Karpas-422 (cell line): ENCODE results near the gene FNIP1. TPM values are rescaled to one million over a fixed set of nuclear protein-coding genes. Genes with fewer than 3 reads are reported as not detected.
"Not testable (repeated sequence)": the region's sequence is repeated elsewhere in the genome, so short reads cannot be mapped to it uniquely, and the experiment has no call there.

Source experiments
- DNase-seq: peaks from one replicate; pipeline ENCODE4 v3.0.0-alpha.2; 2015
- H2AFZ ChIP-seq: fragments of 200-600 bp; sonication (generic); 2 replicates; pipeline ENCODE4 v1.6.1; 2014; ENCODE audit warnings: antibody characterized with exemption, low read length, mixed read lengths
- H3K27ac ChIP-seq: fragments of 200-600 bp; sonication (generic); 2 replicates; pipeline ENCODE4 v1.5.1; 2014; ENCODE audit warnings: mild to moderate bottlenecking, low read length, moderate library complexity
- H3K27me3 ChIP-seq: fragments of 200-600 bp; sonication (generic); 2 replicates; pipeline ENCODE4 v1.6.1; 2014; ENCODE audit warnings: low read length, mixed read lengths
- H3K36me3 ChIP-seq: fragments of 200-600 bp; sonication (generic); 2 replicates; pipeline ENCODE4 v1.6.1; 2014; ENCODE audit warnings: low read length, mixed read lengths; ENCODE audit not compliant: insufficient read depth
- H3K4me1 ChIP-seq: fragments of 200-600 bp; sonication (generic); 2 replicates; pipeline ENCODE4 v1.6.1; 2014; ENCODE audit warnings: mild to moderate bottlenecking, low read length, mixed read lengths
- H3K4me2 ChIP-seq: fragments of 200-600 bp; sonication (generic); 2 replicates; pipeline ENCODE4 v1.6.1; 2014; ENCODE audit warnings: low read length, low read depth, mild to moderate bottlenecking; ENCODE audit not compliant: poor library complexity, severe bottlenecking
- H3K4me3 ChIP-seq: fragments of 200-600 bp; sonication (generic); 2 replicates; pipeline ENCODE4 v1.5.1; 2014; ENCODE audit warnings: mild to moderate bottlenecking, antibody characterized with exemption, low read length, mixed read lengths
- H3K79me2 ChIP-seq: fragments of 200-600 bp; sonication (generic); 2 replicates; pipeline ENCODE4 v1.6.1; 2014; ENCODE audit warnings: mild to moderate bottlenecking, low read length, mixed read lengths
- H3K9ac ChIP-seq: fragments of 200-600 bp; sonication (generic); 2 replicates; pipeline ENCODE4 v1.6.0; 2014; ENCODE audit warnings: low read length
- H3K9me2 ChIP-seq: fragments of 200-600 bp; sonication (generic), shearing (Covaris generic); replicated peaks from 2 replicates; pipeline ENCODE4 v1.6.0; 2014; ENCODE audit warnings: mild to moderate bottlenecking, low read length, moderate library complexity; ENCODE audit not compliant: insufficient read depth
- H3K9me3 ChIP-seq: fragments of 300-700, 200-600 bp; sonication (generic); 2 replicates; pipeline ENCODE4 v1.6.1; 2014; ENCODE audit warnings: low read length, mixed read lengths
- H4K20me1 ChIP-seq: fragments of 200-600 bp; sonication (generic); 2 replicates; pipeline ENCODE4 v1.6.1; 2014; ENCODE audit warnings: mild to moderate bottlenecking, antibody characterized with exemption, low read length, low read depth; ENCODE audit not compliant: insufficient read depth
- total RNA-seq: library from RNA; depleted of rRNA; stranded (reverse); fragments of >200 nt; shearing (Covaris generic); gene quantifications from 2 replicates; pipeline ENCODE4 v1.2.3, GENCODE V29; 2014; ENCODE audit warnings: low replicate concordance

The FNIP1 gene
- total RNA-seq, 1 experiment from 2014 or later, result 56.2 TPM

DNA sequence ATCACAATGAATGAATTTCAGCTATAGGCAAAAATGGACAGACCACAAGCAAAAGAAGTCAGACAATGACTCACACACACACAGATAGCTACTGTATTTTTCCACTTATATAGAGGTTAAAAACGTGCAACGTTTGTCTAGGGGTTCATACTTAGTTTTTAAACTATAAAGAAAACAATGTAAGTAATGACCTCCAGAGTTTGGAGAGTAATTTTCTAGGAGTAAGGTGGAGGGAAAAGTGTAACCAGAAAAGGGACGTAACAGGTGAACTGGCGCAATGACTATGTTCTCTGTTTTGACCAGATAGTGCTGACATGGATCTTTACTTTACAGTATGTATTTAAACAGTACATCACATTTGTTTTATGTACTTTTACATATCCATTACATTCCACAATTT lies 51.1 kb downstream of the FNIP1 start:
- Histone ChIP-seq H3K9ac (no peak overlapping the region), H3K4me2 (no peak overlapping the region), H3K27ac (no peak overlapping the region), H3K27me3 (no peaks in the 10 kb centered on the region), H3K79me2 (peaks cover 91% of the 10 kb centered on the region), H3K9me3 (no peaks in the 10 kb centered on the region), H4K20me1 (no peaks in the 10 kb centered on the region), H3K4me3 (no peak overlapping the region), H3K36me3 (peaks cover 29% of the 10 kb centered on the region), H3K4me1 (no peaks in the 10 kb centered on the region; the same call in 1 of the 2 replicates), H2AFZ (no peak overlapping the region), H3K9me2 (no peaks in the 10 kb centered on the region)
- no peak for DNase-seq

DNA sequence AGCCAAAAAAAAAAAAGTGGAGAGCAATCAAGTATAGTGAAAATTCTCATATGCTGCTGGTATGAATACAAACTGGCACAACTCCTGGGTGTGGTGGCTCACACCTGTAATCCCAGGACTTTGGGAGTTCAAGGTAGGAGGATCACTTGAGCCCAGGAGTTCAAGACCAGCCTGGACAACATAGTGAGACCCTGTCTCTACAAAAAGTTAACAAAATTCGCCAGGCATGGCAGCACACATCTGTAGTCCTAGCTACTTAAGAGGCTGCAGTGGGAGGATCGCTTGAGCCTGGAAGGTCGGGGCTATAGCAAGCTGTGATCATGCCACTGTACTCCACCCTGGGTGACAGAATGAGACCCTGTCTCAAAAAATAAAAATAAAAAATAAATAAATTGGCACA lies 51.7 kb downstream of the FNIP1 start:
- Histone ChIP-seq H3K27me3 (no peaks in the 10 kb centered on the region), H4K20me1 (no peaks in the 10 kb centered on the region), H3K9ac (no peak overlapping the region), H3K4me3 (no peak overlapping the region), H3K4me1 (no peaks in the 10 kb centered on the region; the same call in 1 of the 2 replicates), H2AFZ (no peak overlapping the region), H3K4me2 (no peak overlapping the region), H3K79me2 (peaks cover 91% of the 10 kb centered on the region), H3K9me3 (no peaks in the 10 kb centered on the region), H3K27ac (no peak overlapping the region), H3K36me3 (peaks cover 34% of the 10 kb centered on the region), H3K9me2 (no peaks in the 10 kb centered on the region)
- no peak for DNase-seq

DNA sequence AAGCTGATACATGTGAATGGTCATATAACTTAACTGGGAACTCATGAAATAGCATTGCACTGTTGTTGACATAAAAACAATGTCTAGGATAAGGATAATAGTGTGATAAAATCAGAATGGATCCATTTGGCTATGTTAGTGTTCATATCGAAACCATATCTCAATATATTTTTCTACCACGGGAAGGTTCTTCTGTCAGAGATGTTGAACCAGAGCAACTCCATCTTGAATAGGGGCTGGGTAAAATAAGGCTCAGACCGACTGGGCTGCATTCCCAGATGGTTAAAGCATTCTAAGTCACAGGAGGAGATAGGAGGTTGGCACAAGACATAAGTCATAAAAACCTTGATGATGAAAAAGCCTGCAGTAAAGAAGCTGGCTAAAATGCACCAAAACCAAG lies 56.3 kb downstream of the FNIP1 start:
- H2AFZ ChIP-seq, result no peak overlapping the region
- H3K4me1 ChIP-seq, result no peaks in the 10 kb centered on the region
- H3K79me2 ChIP-seq, result peaks cover 86% of the 10 kb centered on the region
- H3K27me3 ChIP-seq, result no peaks in the 10 kb centered on the region
- no peak overlapping the region for H3K4me3 ChIP-seq
- H3K9me3 ChIP-seq, result no peaks in the 10 kb centered on the region
- H3K27ac ChIP-seq, result no peak overlapping the region
- no peaks in the 10 kb centered on the region for H4K20me1 ChIP-seq
- peaks cover 38% of the 10 kb centered on the region for H3K36me3 ChIP-seq
- no peak for DNase-seq
- no peaks in the 10 kb centered on the region for H3K9me2 ChIP-seq
- no peak overlapping the region for H3K4me2 ChIP-seq
- no peak overlapping the region for H3K9ac ChIP-seq

DNA sequence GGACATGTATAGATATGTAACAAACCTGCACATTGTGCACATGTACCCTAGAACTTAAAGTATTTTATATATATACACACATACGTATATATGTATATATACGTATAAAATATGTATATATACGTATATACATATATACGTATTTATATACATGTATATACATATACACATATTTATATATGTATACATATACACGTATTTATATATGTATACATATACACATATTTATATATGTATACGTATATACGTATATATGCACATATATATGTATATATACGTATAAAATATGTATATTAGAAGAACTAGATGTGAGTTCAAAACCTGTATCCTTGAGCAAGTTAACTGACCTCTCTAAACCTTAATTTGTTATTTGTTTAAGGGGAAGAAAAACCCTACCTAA lies 61.4 kb downstream of the FNIP1 start:
- H3K27ac ChIP-seq, result no peak overlapping the region
- H3K9me2 ChIP-seq, result no peaks in the 10 kb centered on the region
- no peak overlapping the region for H3K4me3 ChIP-seq
- no peaks in the 10 kb centered on the region for H4K20me1 ChIP-seq
- H3K4me2 ChIP-seq, result no peak overlapping the region
- no peaks in the 10 kb centered on the region for H3K4me1 ChIP-seq
- H3K9ac ChIP-seq, result no peak overlapping the region
- no peaks in the 10 kb centered on the region for H3K27me3 ChIP-seq
- no peak overlapping the region for H2AFZ ChIP-seq
- H3K9me3 ChIP-seq, result no peaks in the 10 kb centered on the region
- H3K36me3 ChIP-seq, result peaks cover 6% of the 10 kb centered on the region
- H3K79me2 ChIP-seq, result peaks cover 58% of the 10 kb centered on the region
- DNase-seq, result no peak

DNA sequence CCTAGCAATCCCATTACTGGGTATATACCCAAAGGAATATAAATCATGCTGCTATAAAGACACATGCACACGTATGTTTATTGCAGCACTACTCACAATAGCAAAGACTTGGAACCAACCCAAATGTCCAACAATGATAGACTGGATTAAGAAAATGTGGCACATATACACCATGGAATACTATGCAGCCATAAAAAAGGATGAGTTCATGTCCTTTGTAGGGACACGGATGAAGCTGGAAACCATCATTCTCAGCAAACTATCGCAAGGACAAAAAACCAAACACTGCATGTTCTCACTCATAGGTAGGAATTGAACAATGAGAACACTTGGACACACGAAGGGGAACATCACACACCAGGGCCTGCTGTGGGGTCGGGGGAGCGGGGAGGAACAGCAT lies 61.9 kb downstream of the FNIP1 start:
- H3K9me3 ChIP-seq, H3K9ac ChIP-seq, H4K20me1 ChIP-seq, H3K9me2 ChIP-seq, H3K4me1 ChIP-seq, H3K36me3 ChIP-seq, DNase-seq, H3K27me3 ChIP-seq, H3K4me2 ChIP-seq, H2AFZ ChIP-seq, H3K4me3 ChIP-seq, H3K27ac ChIP-seq: not testable (repeated sequence)
- H3K79me2 ChIP-seq, result peaks cover 55% of the 10 kb centered on the region

DNA sequence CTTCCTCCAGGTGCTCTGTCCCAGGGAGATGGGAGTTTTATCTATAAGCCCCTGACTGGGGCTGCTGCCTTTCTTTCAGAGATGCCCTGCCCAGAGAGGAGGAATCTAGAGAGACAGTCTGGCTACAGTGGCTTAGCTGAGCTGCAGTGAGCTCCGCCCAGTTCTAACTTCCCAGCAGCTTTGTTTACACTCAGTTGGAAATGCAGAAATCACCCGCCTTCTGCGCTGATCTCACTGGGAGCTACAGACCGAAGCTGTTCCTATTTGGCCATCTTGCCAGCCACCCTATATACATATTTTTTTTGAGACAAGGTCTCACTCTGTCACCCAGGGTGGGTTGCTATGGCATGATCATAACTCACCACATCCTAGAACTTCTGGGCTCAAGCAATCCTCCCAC lies 67.5 kb downstream of the FNIP1 start:
- H3K9me3 ChIP-seq, H3K4me1 ChIP-seq, H3K9me2 ChIP-seq, H2AFZ ChIP-seq, H4K20me1 ChIP-seq, H3K27me3 ChIP-seq, H3K9ac ChIP-seq, H3K27ac ChIP-seq, H3K4me2 ChIP-seq, H3K4me3 ChIP-seq, DNase-seq: not testable (repeated sequence)
- H3K79me2 ChIP-seq, result peaks cover 21% of the 10 kb centered on the region
- peaks cover 13% of the 10 kb centered on the region; the same call in 1 of the 2 replicates for H3K36me3 ChIP-seq

DNA sequence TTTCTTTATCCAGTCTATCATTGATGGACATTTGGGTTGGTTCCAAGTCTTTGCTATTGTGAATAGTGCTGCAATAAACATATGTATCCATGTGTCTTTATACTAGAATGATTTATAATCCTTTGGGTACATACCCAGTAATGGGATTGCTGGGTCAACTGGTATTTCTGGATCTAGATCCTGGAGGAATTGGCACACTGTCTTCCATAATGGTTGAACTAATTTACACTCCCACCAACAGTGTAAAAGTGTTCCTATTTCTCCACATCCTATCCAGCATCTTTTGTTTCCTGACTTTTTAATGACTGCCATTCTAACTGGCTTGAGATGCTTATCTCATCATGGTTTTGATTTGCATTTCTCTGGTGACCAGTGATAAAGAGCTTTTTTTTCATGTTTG lies 72.7 kb downstream of the FNIP1 start:
- H3K4me3 ChIP-seq, DNase-seq, H3K9ac ChIP-seq, H2AFZ ChIP-seq, H3K36me3 ChIP-seq, H3K9me3 ChIP-seq, H3K27me3 ChIP-seq, H3K27ac ChIP-seq, H4K20me1 ChIP-seq, H3K4me1 ChIP-seq, H3K9me2 ChIP-seq, H3K4me2 ChIP-seq: not testable (repeated sequence)
- H3K79me2 ChIP-seq, result peaks cover 40% of the 10 kb centered on the region

DNA sequence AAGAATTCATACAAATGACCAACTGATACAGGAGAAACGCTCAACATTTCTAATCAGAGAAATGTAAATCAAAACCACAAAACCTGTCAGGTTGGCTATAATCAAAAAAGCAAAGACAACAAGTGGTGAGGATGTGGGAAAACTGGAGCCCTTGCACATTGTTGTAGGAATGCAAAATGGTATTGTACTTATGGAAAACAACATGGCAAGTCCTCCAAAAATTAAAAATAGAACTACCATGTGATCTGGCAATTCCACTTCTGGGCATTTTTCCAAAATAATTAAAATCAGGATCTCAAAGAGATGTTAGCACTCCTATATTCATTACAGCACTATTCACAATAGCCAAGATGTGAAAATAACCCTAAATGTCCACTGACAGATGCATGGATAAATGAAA lies 76.1 kb downstream of the FNIP1 start:
- Histone ChIP-seq H3K9me3 (no peaks in the 10 kb centered on the region), H3K4me2 (no peak overlapping the region), H3K4me3 (no peak overlapping the region), H3K9me2 (no peaks in the 10 kb centered on the region), H3K27ac (no peak overlapping the region), H3K9ac (no peak overlapping the region), H3K4me1 (no peaks in the 10 kb centered on the region), H3K79me2 (peaks cover 51% of the 10 kb centered on the region), H3K36me3 (peaks cover 9% of the 10 kb centered on the region), H2AFZ (no peak overlapping the region), H3K27me3 (no peaks in the 10 kb centered on the region), H4K20me1 (no peaks in the 10 kb centered on the region)
- no peak for DNase-seq

DNA sequence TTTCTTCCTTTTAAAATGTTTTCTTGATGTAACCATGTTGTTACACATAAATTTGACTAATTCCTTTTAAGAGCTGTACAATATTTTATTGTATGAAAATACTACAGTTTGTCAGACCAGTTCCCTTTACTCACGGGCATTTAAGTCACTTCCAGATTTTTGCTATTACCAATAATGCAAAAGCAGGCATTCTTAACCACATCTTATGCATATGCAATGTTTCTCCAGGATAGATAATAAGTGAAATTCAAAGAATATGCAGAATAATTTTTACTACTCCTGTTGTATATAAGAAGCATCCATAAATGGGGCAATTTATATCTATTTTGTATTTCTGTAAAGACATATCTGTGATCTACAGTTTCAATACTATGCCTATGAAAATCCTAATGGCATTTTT lies 77.3 kb downstream of the FNIP1 start:
- H3K79me2 ChIP-seq, result peaks cover 54% of the 10 kb centered on the region

More for the DNA sequence above, 77.3 kb downstream of the FNIP1 start:
- H2AFZ ChIP-seq, result no peak overlapping the region
- H3K4me3 ChIP-seq, result no peak overlapping the region
- DNase-seq, result no peak
- H3K9me2 ChIP-seq, result no peaks in the 10 kb centered on the region
- no peaks in the 10 kb centered on the region for H4K20me1 ChIP-seq
- peaks cover 9% of the 10 kb centered on the region for H3K36me3 ChIP-seq
- H3K9ac ChIP-seq, result no peak overlapping the region
- H3K4me1 ChIP-seq, result no peaks in the 10 kb centered on the region
- H3K9me3 ChIP-seq, result no peaks in the 10 kb centered on the region
- no peaks in the 10 kb centered on the region for H3K27me3 ChIP-seq
- H3K27ac ChIP-seq, result no peak overlapping the region
- H3K4me2 ChIP-seq, result no peak overlapping the region
